SK-N-SH treated with all-trans-retinoic acid at 6 μM for 48 hours (cell line): ENCODE results near the gene IGHMBP2.

ENCODE experiments used
- ATAC-seq: fragments of 200-7000 bp; cut with Tn5 transposase; 3 replicates; pipeline ENCODE4 v1.9.1; 2020; ENCODE audit warnings: mild to moderate bottlenecking, moderate library complexity
- ARNTL ChIP-seq: fragments of 450-650 bp; formaldehyde crosslinking; IDR thresholded peaks from 2 replicates; pipeline ENCODE4 v1.5.0; 2020; ENCODE audit warnings: low read depth, mild to moderate bottlenecking, moderate library complexity, borderline replicate concordance
- BACH2 ChIP-seq: fragments of 250-450 bp; sonication (Bioruptor Pico); IDR thresholded peaks from 2 replicates; pipeline ENCODE4 v1.9.0; 2021; ENCODE audit warnings: mild to moderate bottlenecking, borderline replicate concordance
- CSDC2 ChIP-seq: fragments of 250-450 bp; sonication (Bioruptor Pico); IDR thresholded peaks from 2 replicates; pipeline ENCODE4 v1.5.0; 2020; ENCODE audit warnings: mild to moderate bottlenecking, moderate library complexity
- ESRRG ChIP-seq: fragments of 250-450 bp; sonication (Bioruptor Pico); IDR thresholded peaks from 2 replicates; pipeline ENCODE4 v1.6.1; 2021; ENCODE audit warnings: mild to moderate bottlenecking
- GLIS3 ChIP-seq: fragments of 250-450 bp; sonication (Bioruptor Pico); IDR thresholded peaks from 2 replicates; pipeline ENCODE4 v1.5.0; 2020; ENCODE audit warnings: mild to moderate bottlenecking, moderate library complexity
- ISL1 ChIP-seq: fragments of 250-450 bp; sonication (Bioruptor Pico); IDR thresholded peaks from 2 replicates; pipeline ENCODE4 v2.1.2; 2022; ENCODE audit warnings: mild to moderate bottlenecking, moderate library complexity
- OSR1 ChIP-seq: fragments of 250-450 bp; sonication (Bioruptor Pico); IDR thresholded peaks from 2 replicates; pipeline ENCODE4 v1.8.0; 2022; ENCODE audit warnings: moderate library complexity, mild to moderate bottlenecking, inconsistent platforms
- SNAI2 ChIP-seq: fragments of 250-450 bp; sonication (Bioruptor Pico); IDR thresholded peaks from 2 replicates; pipeline ENCODE4 v1.5.0; 2020; ENCODE audit warnings: mild to moderate bottlenecking, moderate library complexity
- TCF4 ChIP-seq: fragments of 250-450 bp; sonication (Bioruptor Pico); IDR thresholded peaks from 2 replicates; pipeline ENCODE4 v1.8.0; 2021; ENCODE audit warnings: mild to moderate bottlenecking, moderate library complexity, borderline replicate concordance
- ZC3H10 ChIP-seq: fragments of 250-450 bp; sonication (Bioruptor Pico); IDR thresholded peaks from 2 replicates; pipeline ENCODE4 v1.5.1; 2021; ENCODE audit warnings: mild to moderate bottlenecking, moderate library complexity
- ZFP3 ChIP-seq: fragments of 250-450 bp; sonication (Bioruptor Pico); IDR thresholded peaks from 2 replicates; pipeline ENCODE4 v1.5.0; 2020; ENCODE audit warnings: mild to moderate bottlenecking, moderate library complexity
- ZFP30 ChIP-seq: fragments of 450-650 bp; formaldehyde crosslinking; IDR thresholded peaks from 2 replicates; pipeline ENCODE4 v1.5.0; 2022; ENCODE audit warnings: mild to moderate bottlenecking, moderate library complexity
- ZNF565 ChIP-seq: fragments of 450-650 bp; formaldehyde crosslinking; conservative IDR thresholded peaks from 2 replicates; pipeline ENCODE4 v1.5.0; 2020; ENCODE audit warnings: low read depth, mild to moderate bottlenecking, moderate library complexity
- ZNF70 ChIP-seq: fragments of 450-650 bp; formaldehyde crosslinking; IDR thresholded peaks from 2 replicates; pipeline ENCODE4 v1.5.0; 2020; ENCODE audit warnings: mild to moderate bottlenecking, moderate library complexity
- ZNF8 ChIP-seq: fragments of 450-650 bp; formaldehyde crosslinking; IDR thresholded peaks from 2 replicates; pipeline ENCODE4 v1.5.0; 2020; ENCODE audit warnings: mild to moderate bottlenecking, moderate library complexity
- TF ChIP-seq, protein P1 (sequence below): fragments of 250-450 bp; sonication (Bioruptor Pico); IDR thresholded peaks from 2 replicates; pipeline ENCODE4 v1.8.0; 2021; ENCODE audit warnings: low read depth, mild to moderate bottlenecking, moderate library complexity, borderline replicate concordance
- TF ChIP-seq, protein P2 (sequence below): fragments of 250-450 bp; sonication (Bioruptor Pico); IDR thresholded peaks from 2 replicates; pipeline ENCODE4 v1.5.1; 2020; ENCODE audit warnings: low read depth, mild to moderate bottlenecking, moderate library complexity
- TF ChIP-seq, protein P3 (sequence below): fragments of 250-450 bp; sonication (Bioruptor Pico); IDR thresholded peaks from 2 replicates; pipeline ENCODE4 v1.5.1; 2021; ENCODE audit warnings: mild to moderate bottlenecking, moderate library complexity
- TF ChIP-seq, protein P4 (sequence below): fragments of 250-450 bp; sonication (Bioruptor Pico); IDR thresholded peaks from 2 replicates; pipeline ENCODE4 v1.5.0; 2020; ENCODE audit warnings: mild to moderate bottlenecking, moderate library complexity
- TF ChIP-seq, protein P5 (sequence below): fragments of 250-450 bp; sonication (Bioruptor Pico); IDR thresholded peaks from 2 replicates; pipeline ENCODE4 v1.8.0; 2020; ENCODE audit warnings: mild to moderate bottlenecking, moderate library complexity, borderline replicate concordance

Gene IGHMBP2

DNA sequence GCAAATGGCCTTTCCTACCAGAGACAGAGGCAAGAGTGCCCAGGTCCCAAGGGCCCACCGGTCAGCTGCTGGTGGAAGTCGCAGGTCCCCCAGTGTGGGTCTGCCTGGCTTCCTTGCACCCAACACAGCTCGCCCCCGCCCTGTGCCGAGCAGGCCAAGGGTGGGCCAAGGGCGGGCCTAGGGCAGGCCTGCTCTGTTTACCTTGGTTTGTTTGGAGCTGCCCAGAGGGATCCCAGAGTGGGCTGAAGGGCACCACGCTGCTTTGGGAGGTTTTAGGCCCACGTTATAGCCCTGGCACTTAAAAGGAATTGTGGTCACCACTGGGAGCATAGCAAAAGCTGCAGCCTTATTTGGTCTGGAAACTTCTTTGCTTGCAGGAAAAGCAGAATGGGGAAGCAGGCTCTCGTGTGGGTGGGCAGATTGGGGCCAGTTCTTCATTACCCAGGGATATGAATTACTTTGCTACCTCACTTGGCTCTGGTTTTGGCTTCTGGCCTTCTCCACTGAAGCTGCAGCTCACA, 39.1 kb downstream of the IGHMBP2 start:
- TF ChIP-seq, protein P1, sequence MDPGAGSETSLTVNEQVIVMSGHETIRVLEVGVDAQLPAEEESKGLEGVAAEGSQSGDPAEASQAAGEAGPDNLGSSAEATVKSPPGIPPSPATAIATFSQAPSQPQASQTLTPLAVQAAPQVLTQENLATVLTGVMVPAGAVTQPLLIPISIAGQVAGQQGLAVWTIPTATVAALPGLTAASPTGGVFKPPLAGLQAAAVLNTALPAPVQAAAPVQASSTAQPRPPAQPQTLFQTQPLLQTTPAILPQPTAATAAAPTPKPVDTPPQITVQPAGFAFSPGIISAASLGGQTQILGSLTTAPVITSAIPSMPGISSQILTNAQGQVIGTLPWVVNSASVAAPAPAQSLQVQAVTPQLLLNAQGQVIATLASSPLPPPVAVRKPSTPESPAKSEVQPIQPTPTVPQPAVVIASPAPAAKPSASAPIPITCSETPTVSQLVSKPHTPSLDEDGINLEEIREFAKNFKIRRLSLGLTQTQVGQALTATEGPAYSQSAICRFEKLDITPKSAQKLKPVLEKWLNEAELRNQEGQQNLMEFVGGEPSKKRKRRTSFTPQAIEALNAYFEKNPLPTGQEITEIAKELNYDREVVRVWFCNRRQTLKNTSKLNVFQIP (CRISPR knock-in tag) = no peak
- TF ChIP-seq ZFP3 = no peak
- TF ChIP-seq BACH2 = no peak
- TF ChIP-seq, protein P2, sequence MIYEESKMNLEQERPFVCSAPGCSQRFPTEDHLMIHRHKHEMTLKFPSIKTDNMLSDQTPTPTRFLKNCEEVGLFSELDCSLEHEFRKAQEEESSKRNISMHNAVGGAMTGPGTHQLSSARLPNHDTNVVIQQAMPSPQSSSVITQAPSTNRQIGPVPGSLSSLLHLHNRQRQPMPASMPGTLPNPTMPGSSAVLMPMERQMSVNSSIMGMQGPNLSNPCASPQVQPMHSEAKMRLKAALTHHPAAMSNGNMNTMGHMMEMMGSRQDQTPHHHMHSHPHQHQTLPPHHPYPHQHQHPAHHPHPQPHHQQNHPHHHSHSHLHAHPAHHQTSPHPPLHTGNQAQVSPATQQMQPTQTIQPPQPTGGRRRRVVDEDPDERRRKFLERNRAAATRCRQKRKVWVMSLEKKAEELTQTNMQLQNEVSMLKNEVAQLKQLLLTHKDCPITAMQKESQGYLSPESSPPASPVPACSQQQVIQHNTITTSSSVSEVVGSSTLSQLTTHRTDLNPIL (CRISPR knock-in tag) = no peak
- TF ChIP-seq ARNTL (CRISPR knock-in tag) = no peak
- no peak for TF ChIP-seq TCF4
- TF ChIP-seq ZNF70 (CRISPR knock-in tag) = no peak
- no peak for TF ChIP-seq ZNF565
- no peak for TF ChIP-seq CSDC2
- no peak for TF ChIP-seq ESRRG (CRISPR knock-in tag)
- TF ChIP-seq, protein P3, sequence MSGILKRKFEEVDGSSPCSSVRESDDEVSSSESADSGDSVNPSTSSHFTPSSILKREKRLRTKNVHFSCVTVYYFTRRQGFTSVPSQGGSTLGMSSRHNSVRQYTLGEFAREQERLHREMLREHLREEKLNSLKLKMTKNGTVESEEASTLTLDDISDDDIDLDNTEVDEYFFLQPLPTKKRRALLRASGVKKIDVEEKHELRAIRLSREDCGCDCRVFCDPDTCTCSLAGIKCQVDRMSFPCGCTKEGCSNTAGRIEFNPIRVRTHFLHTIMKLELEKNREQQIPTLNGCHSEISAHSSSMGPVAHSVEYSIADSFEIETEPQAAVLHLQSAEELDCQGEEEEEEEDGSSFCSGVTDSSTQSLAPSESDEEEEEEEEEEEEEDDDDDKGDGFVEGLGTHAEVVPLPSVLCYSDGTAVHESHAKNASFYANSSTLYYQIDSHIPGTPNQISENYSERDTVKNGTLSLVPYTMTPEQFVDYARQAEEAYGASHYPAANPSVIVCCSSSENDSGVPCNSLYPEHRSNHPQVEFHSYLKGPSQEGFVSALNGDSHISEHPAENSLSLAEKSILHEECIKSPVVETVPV (CRISPR knock-in tag) = no peak
- no peak for TF ChIP-seq SNAI2 (CRISPR knock-in tag)
- TF ChIP-seq, protein P4, sequence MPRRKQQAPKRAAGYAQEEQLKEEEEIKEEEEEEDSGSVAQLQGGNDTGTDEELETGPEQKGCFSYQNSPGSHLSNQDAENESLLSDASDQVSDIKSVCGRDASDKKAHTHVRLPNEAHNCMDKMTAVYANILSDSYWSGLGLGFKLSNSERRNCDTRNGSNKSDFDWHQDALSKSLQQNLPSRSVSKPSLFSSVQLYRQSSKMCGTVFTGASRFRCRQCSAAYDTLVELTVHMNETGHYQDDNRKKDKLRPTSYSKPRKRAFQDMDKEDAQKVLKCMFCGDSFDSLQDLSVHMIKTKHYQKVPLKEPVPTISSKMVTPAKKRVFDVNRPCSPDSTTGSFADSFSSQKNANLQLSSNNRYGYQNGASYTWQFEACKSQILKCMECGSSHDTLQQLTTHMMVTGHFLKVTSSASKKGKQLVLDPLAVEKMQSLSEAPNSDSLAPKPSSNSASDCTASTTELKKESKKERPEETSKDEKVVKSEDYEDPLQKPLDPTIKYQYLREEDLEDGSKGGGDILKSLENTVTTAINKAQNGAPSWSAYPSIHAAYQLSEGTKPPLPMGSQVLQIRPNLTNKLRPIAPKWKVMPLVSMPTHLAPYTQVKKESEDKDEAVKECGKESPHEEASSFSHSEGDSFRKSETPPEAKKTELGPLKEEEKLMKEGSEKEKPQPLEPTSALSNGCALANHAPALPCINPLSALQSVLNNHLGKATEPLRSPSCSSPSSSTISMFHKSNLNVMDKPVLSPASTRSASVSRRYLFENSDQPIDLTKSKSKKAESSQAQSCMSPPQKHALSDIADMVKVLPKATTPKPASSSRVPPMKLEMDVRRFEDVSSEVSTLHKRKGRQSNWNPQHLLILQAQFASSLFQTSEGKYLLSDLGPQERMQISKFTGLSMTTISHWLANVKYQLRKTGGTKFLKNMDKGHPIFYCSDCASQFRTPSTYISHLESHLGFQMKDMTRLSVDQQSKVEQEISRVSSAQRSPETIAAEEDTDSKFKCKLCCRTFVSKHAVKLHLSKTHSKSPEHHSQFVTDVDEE (CRISPR knock-in tag) = no peak
- no peak for TF ChIP-seq ISL1 (CRISPR knock-in tag)
- TF ChIP-seq OSR1 = no peak
- no peak for TF ChIP-seq ZNF8
- no peak for TF ChIP-seq GLIS3 (CRISPR knock-in tag)
- no peak for ATAC-seq

DNA sequence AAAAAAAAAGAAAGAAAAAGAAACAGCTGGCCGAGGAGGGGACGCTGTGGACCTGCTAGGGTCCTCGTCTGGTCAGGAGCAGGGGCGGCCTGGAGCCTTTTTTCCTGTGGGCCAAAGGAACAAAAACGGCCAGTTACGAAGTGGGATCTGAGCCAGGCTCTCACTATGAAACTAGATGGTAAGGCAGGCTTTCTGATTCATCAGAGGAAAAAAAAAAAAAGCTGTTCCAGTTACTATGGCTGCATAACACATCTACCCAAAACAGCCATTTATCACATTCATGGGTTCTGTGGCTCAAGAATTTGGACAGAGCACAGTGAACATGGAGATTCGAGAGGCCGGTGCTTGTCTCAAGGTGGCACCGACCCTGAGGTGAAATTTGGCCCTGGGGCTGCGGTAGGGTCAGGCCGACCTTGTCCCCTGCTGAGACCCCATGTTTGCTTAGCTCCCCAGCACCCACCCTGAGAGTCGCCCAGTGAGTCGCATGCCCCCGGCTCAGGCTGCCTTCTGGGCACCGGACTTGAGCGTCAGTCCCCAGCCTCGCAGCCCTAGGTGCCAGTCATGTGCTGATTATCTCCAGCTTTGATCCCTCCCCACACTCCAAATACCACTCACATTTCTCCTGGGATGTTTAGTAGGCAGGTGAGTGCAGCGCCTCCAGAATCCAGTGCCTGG, 42.9 kb downstream of the IGHMBP2 start:
- peak; percentile 78 for ATAC-seq
- TF ChIP-seq ZNF565 (no peak), ZC3H10 (CRISPR knock-in tag) (no peak), OSR1 (no peak), TCF4 (no peak), ZNF8 (no peak), ZFP30 (CRISPR knock-in tag) (no peak), ISL1 (CRISPR knock-in tag) (no peak), SNAI2 (CRISPR knock-in tag) (no peak)
- TF ChIP-seq, protein P3 (CRISPR knock-in tag) = no peak
- TF ChIP-seq, protein P5, sequence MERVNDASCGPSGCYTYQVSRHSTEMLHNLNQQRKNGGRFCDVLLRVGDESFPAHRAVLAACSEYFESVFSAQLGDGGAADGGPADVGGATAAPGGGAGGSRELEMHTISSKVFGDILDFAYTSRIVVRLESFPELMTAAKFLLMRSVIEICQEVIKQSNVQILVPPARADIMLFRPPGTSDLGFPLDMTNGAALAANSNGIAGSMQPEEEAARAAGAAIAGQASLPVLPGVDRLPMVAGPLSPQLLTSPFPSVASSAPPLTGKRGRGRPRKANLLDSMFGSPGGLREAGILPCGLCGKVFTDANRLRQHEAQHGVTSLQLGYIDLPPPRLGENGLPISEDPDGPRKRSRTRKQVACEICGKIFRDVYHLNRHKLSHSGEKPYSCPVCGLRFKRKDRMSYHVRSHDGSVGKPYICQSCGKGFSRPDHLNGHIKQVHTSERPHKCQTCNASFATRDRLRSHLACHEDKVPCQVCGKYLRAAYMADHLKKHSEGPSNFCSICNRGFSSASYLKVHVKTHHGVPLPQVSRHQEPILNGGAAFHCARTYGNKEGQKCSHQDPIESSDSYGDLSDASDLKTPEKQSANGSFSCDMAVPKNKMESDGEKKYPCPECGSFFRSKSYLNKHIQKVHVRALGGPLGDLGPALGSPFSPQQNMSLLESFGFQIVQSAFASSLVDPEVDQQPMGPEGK (CRISPR knock-in tag) = no peak
